CD14-positive monocyte (primary cell): ENCODE measurements around the gene TMEM117. TPM values are rescaled to one million over a fixed set of nuclear protein-coding genes. Genes with fewer than 3 reads are reported as not detected.

Source experiments
- DNase-seq, 3 donors: peaks; one replicate each; pipeline ENCODE4 v3.0.0-alpha.2; 2011 to 2022
- H2AFZ ChIP-seq: 2 replicates; pipeline ENCODE4 v1.6.0; 2012; ENCODE audit warnings: mild to moderate bottlenecking, low read depth, low read length, inconsistent platforms; ENCODE audit not compliant: insufficient read depth, poor library complexity, severe bottlenecking
- H3K27ac ChIP-seq, 2 donors: 1 replicate in 1 of 2; 2 replicates in 1 of 2; pipeline ENCODE4 v1.5.1; 2012 to 2013; ENCODE audit warnings: low read length in 2 of 2, control low read depth in 1 of 2, inconsistent platforms in 1 of 2, low read depth in 1 of 2, mild to moderate bottlenecking in 1 of 2
- H3K27me3 ChIP-seq, 2 donors: one replicate each; pipeline versions ENCODE4 v1.6.0 to v1.6.1; 2011 to 2013; ENCODE audit warnings: low read length in 2 of 2; ENCODE audit not compliant: control insufficient read depth in 2 of 2, insufficient read depth in 2 of 2
- H3K36me3 ChIP-seq, 2 donors: replicated peaks in 1 of 2; 1 replicate in 1 of 2; 2 replicates in 1 of 2; pipeline versions ENCODE4 v1.5.1 to v1.6.1; 2012 to 2013; ENCODE audit warnings: low read length in 2 of 2, control low read depth in 1 of 2, inconsistent platforms in 1 of 2, mild to moderate bottlenecking in 1 of 2; ENCODE audit not compliant: insufficient read depth in 2 of 2, control insufficient read depth in 1 of 2
- H3K4me1 ChIP-seq, 2 donors: 1 replicate in 1 of 2; 2 replicates in 1 of 2; pipeline versions ENCODE4 v1.5.1 to v1.6.1; 2012 to 2013; ENCODE audit warnings: low read length in 2 of 2, control low read depth in 1 of 2, inconsistent platforms in 1 of 2, mild to moderate bottlenecking in 1 of 2, moderate library complexity in 1 of 2; ENCODE audit not compliant: insufficient read depth in 2 of 2, control insufficient read depth in 1 of 2
- H3K4me2 ChIP-seq: replicated peaks from 2 replicates; pipeline ENCODE3; 2012; ENCODE audit warnings: low read length, moderate library complexity, mild to moderate bottlenecking; ENCODE audit not compliant: poor library complexity, severe bottlenecking; ENCODE audit errors: extremely low read depth
- H3K4me3 ChIP-seq, 3 experiments: fragments of 200-600 bp in 1 of 3; sonication (generic) in 1 of 3; replicated peaks in 1 of 3; 1 replicate in 2 of 3; 2 replicates in 1 of 3; pipeline ENCODE4 v1.5.1; 2011 to 2013; ENCODE audit warnings: low read length in 3 of 3, mild to moderate bottlenecking in 3 of 3, control low read depth in 2 of 3, low read depth in 2 of 3, inconsistent platforms in 1 of 3, moderate library complexity in 1 of 3
- H3K79me2 ChIP-seq: 2 replicates; pipeline ENCODE4 v1.6.0; 2012; ENCODE audit warnings: mild to moderate bottlenecking, control low read depth, inconsistent platforms, low read length, moderate library complexity; ENCODE audit not compliant: insufficient read depth
- H3K9ac ChIP-seq: 2 replicates; pipeline ENCODE4 v1.6.0; 2017; ENCODE audit warnings: low read length, mild to moderate bottlenecking; ENCODE audit not compliant: insufficient read depth, poor library complexity, severe bottlenecking
- H3K9me3 ChIP-seq, 2 donors: replicated peaks in 1 of 2; 1 replicate in 1 of 2; 2 replicates in 1 of 2; pipeline versions ENCODE4 v1.5.1 to v1.6.1; 2012 to 2013; ENCODE audit warnings: low read length in 2 of 2, control low read depth in 1 of 2; ENCODE audit not compliant: control insufficient read depth in 1 of 2, insufficient read depth in 1 of 2
- H4K20me1 ChIP-seq: 2 replicates; pipeline ENCODE4 v1.6.0; 2012; ENCODE audit warnings: mild to moderate bottlenecking, low read length, control low read depth, moderate library complexity; ENCODE audit not compliant: insufficient read depth
- H3K27ac Mint-ChIP-seq, 7 donors: one replicate each; pipeline ENCODE4 v1.8.0; 2020; ENCODE audit warnings: mild to moderate bottlenecking in 7 of 7, mixed read lengths in 7 of 7, moderate library complexity in 6 of 7, inconsistent platforms in 2 of 7
- H3K27me3 Mint-ChIP-seq, 3 donors: one replicate each; pipeline ENCODE4 v1.8.0; 2021 to 2022; ENCODE audit warnings: low read depth in 3 of 3, mild to moderate bottlenecking in 3 of 3, mixed read lengths in 3 of 3, moderate library complexity in 3 of 3, inconsistent platforms in 1 of 3
- H3K36me3 Mint-ChIP-seq, 2 donors: one replicate each; pipeline ENCODE4 v1.8.0; 2020; ENCODE audit warnings: mixed read lengths in 2 of 2, inconsistent platforms in 1 of 2, mild to moderate bottlenecking in 1 of 2
- H3K4me1 Mint-ChIP-seq: one replicate; pipeline ENCODE4 v1.8.0; 2020; ENCODE audit warnings: mild to moderate bottlenecking, mixed read lengths
- H3K4me3 Mint-ChIP-seq, 2 donors: one replicate each; pipeline ENCODE4 v1.8.0; 2020; ENCODE audit warnings: mild to moderate bottlenecking in 2 of 2, mixed read lengths in 2 of 2, moderate library complexity in 1 of 2
- H3K9me3 Mint-ChIP-seq, 7 donors: one replicate each; pipeline ENCODE4 v1.8.0; 2020 to 2022; ENCODE audit warnings: mixed read lengths in 7 of 7, mild to moderate bottlenecking in 6 of 7, moderate library complexity in 6 of 7, inconsistent platforms in 2 of 7
- WGBS: methylation state at CpG from one replicate; pipeline ENCODE4 v1.1.5; 2013; ENCODE audit warnings: missing lambda C conversion rate; ENCODE audit not compliant: insufficient coverage; 5-methylcytosine and 5-hydroxymethylcytosine counted together
- intact Hi-C, 2 donors: fragments of 100-400 bp; cut with micrococcal nuclease; formaldehyde crosslinking; loops; one replicate each; pipeline versions ENCODE4 v1.15.0 to v1.15.1; 2023
- polyA plus RNA-seq, 3 donors: library from polyadenylated mRNA; depleted of rRNA in 1 of 3; unstranded in 2 of 3; stranded (reverse) in 1 of 3; fragments of 300-500 nt in 2 of 3; fragments of >200 nt in 1 of 3; fragmentation: Illumina TruSeq in 2 of 3; gene quantifications; 1 replicate in 2 of 3; 2 replicates in 1 of 3; pipeline ENCODE4 v1.2.3, GENCODE V29; 2012 to 2021
- TF ChIP-seq, protein P1 (sequence below): fragments of 200-600 bp; IDR thresholded peaks from one replicate; pipeline ENCODE4 v1.8.0; 2022; ENCODE audit warnings: antibody characterized with exemption, mild to moderate bottlenecking

TMEM117 gene
- polyA plus RNA-seq, 3 donors: 0.11 to 0.42 TPM; not detected in 1

DNA sequence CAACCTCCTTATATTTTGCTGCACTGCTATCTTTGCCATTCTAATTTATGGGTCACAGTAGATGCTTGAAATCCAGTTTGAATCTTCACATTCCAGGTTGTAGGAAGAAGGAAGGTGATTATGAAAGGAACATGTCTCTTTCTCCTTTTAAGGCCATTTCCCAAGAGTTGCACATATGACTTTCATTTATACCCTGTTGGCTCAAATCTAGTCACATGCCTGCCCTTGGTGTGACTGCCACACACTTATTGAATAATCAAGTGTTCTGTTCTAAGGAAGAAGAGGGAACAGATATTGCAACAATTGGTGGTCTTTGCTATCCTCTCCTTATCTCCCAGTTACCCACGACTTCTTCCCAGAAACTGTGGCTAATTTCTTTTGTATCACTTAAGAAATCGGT is 404.3 kb downstream of the TMEM117 start:
- no peak for DNase-seq
- no peaks in the 10 kb centered on the region for H3K27me3 ChIP-seq
- no peaks in the 10 kb centered on the region for H3K4me1 ChIP-seq
- H4K20me1 ChIP-seq: no peaks in the 10 kb centered on the region
- no peak overlapping the region for H3K4me2 ChIP-seq
- H3K36me3 Mint-ChIP-seq: no peaks in the 10 kb centered on the region
- H3K27ac ChIP-seq: no peak overlapping the region
- H3K27ac Mint-ChIP-seq: no peak overlapping the region
- intact Hi-C loops: no loop called here
- H3K79me2 ChIP-seq: no peaks in the 10 kb centered on the region
- H3K27me3 Mint-ChIP-seq: peaks cover 0 to 2% (median 0%) of the 10 kb centered on the region in 3 donors
- H3K9me3 ChIP-seq: peaks cover 0 to 5% of the 10 kb centered on the region in 2 donors
- no peak overlapping the region for H3K4me3 ChIP-seq
- H3K4me3 Mint-ChIP-seq: no peak overlapping the region
- no CpG with 5 or more reads among the region's 2 CpGs for WGBS
- H3K4me1 Mint-ChIP-seq: no peaks in the 10 kb centered on the region
- TF ChIP-seq, protein P1, sequence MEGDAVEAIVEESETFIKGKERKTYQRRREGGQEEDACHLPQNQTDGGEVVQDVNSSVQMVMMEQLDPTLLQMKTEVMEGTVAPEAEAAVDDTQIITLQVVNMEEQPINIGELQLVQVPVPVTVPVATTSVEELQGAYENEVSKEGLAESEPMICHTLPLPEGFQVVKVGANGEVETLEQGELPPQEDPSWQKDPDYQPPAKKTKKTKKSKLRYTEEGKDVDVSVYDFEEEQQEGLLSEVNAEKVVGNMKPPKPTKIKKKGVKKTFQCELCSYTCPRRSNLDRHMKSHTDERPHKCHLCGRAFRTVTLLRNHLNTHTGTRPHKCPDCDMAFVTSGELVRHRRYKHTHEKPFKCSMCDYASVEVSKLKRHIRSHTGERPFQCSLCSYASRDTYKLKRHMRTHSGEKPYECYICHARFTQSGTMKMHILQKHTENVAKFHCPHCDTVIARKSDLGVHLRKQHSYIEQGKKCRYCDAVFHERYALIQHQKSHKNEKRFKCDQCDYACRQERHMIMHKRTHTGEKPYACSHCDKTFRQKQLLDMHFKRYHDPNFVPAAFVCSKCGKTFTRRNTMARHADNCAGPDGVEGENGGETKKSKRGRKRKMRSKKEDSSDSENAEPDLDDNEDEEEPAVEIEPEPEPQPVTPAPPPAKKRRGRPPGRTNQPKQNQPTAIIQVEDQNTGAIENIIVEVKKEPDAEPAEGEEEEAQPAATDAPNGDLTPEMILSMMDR: no peak
- no peaks in the 10 kb centered on the region for H3K36me3 ChIP-seq
- no peak overlapping the region for H3K9ac ChIP-seq
- H2AFZ ChIP-seq: no peak overlapping the region
- peaks cover 0 to 9% (median 5%) of the 10 kb centered on the region in 7 donors for H3K9me3 Mint-ChIP-seq

DNA sequence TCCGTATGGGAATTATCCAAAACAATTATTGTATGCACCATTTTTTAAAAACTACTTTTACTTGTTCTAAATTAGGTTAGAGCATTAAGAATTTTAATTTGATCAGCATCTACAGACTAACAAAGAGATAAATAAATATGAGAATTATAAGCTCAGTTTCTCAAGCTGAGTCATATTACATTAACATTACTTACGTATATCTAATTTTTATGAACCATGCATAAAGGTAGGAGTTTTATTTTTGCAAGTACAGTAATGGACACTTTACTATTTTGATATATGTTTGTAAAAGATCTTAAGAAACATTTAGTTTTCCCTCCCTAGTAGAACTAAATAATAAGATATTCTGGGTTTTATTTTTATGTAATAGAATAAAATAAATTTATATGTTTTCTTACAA is 410.1 kb downstream of the TMEM117 start:
- no peaks in the 10 kb centered on the region for H3K36me3 ChIP-seq
- Mint-ChIP-seq H3K27ac (no peak overlapping the region), H3K4me3 (no peak overlapping the region), H3K4me1 (no peaks in the 10 kb centered on the region), H3K36me3 (no peaks in the 10 kb centered on the region), H3K9me3 (peaks cover 2 to 22% (median 7%) of the 10 kb centered on the region in 7 donors), H3K27me3 (peaks cover 0 to 2% (median 0%) of the 10 kb centered on the region in 3 donors)
- intact Hi-C loops: no loop called here
- H3K4me2 ChIP-seq: no peak overlapping the region
- H3K79me2 ChIP-seq: no peaks in the 10 kb centered on the region
- WGBS: no CpG with 5 or more reads among the region's 2 CpGs
- H3K4me1 ChIP-seq: no peaks in the 10 kb centered on the region
- no peaks in the 10 kb centered on the region for H4K20me1 ChIP-seq
- no peak overlapping the region for H3K27ac ChIP-seq
- H3K9ac ChIP-seq: no peak overlapping the region
- DNase-seq: no peak
- H3K27me3 ChIP-seq: no peaks in the 10 kb centered on the region
- peaks cover 16 to 19% of the 10 kb centered on the region in 2 donors for H3K9me3 ChIP-seq
- no peak overlapping the region for H3K4me3 ChIP-seq
- TF ChIP-seq, protein P1: no peak
- no peak overlapping the region for H2AFZ ChIP-seq
